ENCODE results near the gene GAB4. TPM values are rescaled to one million over a fixed set of nuclear protein-coding genes. Genes with fewer than 3 reads are reported as not detected.
A peak's percentile ranks its signal among the peaks of the same experiment; 100 is the strongest.
"Not testable (repeated sequence)": the region's sequence is repeated elsewhere in the genome, so short reads cannot be mapped to it uniquely, and the experiment has no call there.

GAB4 gene
- total RNA-seq, 2 donors from 2014 or later: not detected

- TF ChIP-seq CTCF (IDR thresholded peaks at IDR 0.05): peak; percentile 46
- H3K27ac ChIP-seq: no peak overlapping the region
- no peak overlapping the region for H3K9ac ChIP-seq (ENCODE audit: low read depth in 2 of 2, low read length in 2 of 2)
- H3K9me3 ChIP-seq: no peaks in the 10 kb centered on the region
- DNase-seq: peak; percentile 50
- intact Hi-C loops (cut with DNase I): loop anchor here (10.0 kb wide), 1 partner anchor 137 kb away; no protein-coding TSS in a partner anchor
- no peaks in the 10 kb centered on the region for H3K27me3 ChIP-seq
- no peaks in the 10 kb centered on the region for H3K4me1 ChIP-seq
- no peak overlapping the region for H3K4me3 ChIP-seq
- H3K36me3 ChIP-seq: no peaks in the 10 kb centered on the region
Measured at GRCh38 chr22:16917144-16918003, 90.6 kb downstream of the GAB4 start.

- no peak for DNase-seq
- no peaks in the 10 kb centered on the region for H3K27me3 ChIP-seq
- no peaks in the 10 kb centered on the region for H3K9me3 ChIP-seq
- no peak overlapping the region for H3K4me3 ChIP-seq
- intact Hi-C loops (cut with DNase I): loop anchor here (10.0 kb wide), 1 partner anchor 139 kb away; no protein-coding TSS in a partner anchor
- no peak overlapping the region for H3K27ac ChIP-seq
- no peaks in the 10 kb centered on the region for H3K36me3 ChIP-seq
- no peak for TF ChIP-seq CTCF (IDR thresholded peaks at IDR 0.05)
- H3K9ac ChIP-seq (ENCODE audit: low read depth in 2 of 2, low read length in 2 of 2): no peak overlapping the region
- H3K4me1 ChIP-seq: no peaks in the 10 kb centered on the region
Measured at GRCh38 chr22:16915701-16916100, 92.3 kb downstream of the GAB4 start.

- not testable (repeated sequence) for H3K27ac ChIP-seq; H3K27me3 ChIP-seq; DNase-seq; H3K9me3 ChIP-seq; H3K4me3 ChIP-seq; H3K4me1 ChIP-seq; H3K9ac ChIP-seq (ENCODE audit: low read depth in 2 of 2, low read length in 2 of 2); H3K36me3 ChIP-seq
- intact Hi-C loops (cut with DNase I): loop anchor here (10.0 kb wide), 1 partner anchor 140 kb away; no protein-coding TSS in a partner anchor
Measured at GRCh38 chr22:16914911-16915310, 93.1 kb downstream of the GAB4 start.

GRCh38 chr22:16914006-16914405 is 94.0 kb downstream of the GAB4 start:
- Histone ChIP-seq H3K4me1 (no peaks in the 10 kb centered on the region), H3K4me3 (no peak overlapping the region), H3K9me3 (no peaks in the 10 kb centered on the region), H3K27ac (no peak overlapping the region), H3K27me3 (no peaks in the 10 kb centered on the region), H3K36me3 (no peaks in the 10 kb centered on the region), H3K9ac (ENCODE audit: low read depth in 2 of 2, low read length in 2 of 2) (no peak overlapping the region)
- TF ChIP-seq CTCF (IDR thresholded peaks at IDR 0.05): no peak
- no peak for DNase-seq
- intact Hi-C loops (cut with DNase I): loop anchor here (10.0 kb wide), 1 partner anchor 141 kb away; no protein-coding TSS in a partner anchor

GRCh38 chr22:16912281-16912680 is 95.7 kb downstream of the GAB4 start:
- Histone ChIP-seq H3K27me3 (no peaks in the 10 kb centered on the region), H3K36me3 (no peaks in the 10 kb centered on the region), H3K4me3 (no peak overlapping the region), H3K9me3 (no peaks in the 10 kb centered on the region), H3K9ac (ENCODE audit: low read depth in 2 of 2, low read length in 2 of 2) (no peak overlapping the region), H3K27ac (no peak overlapping the region), H3K4me1 (no peaks in the 10 kb centered on the region)
- TF ChIP-seq CTCF (IDR thresholded peaks at IDR 0.05): no peak
- DNase-seq: no peak
- intact Hi-C loops (cut with DNase I): loop anchor here (10.0 kb wide), 1 partner anchor 143 kb away; no protein-coding TSS in a partner anchor

Other genes starting within 250 kb of the GAB4 start
- not detected for gene XKR3, start 182.8 kb downstream of the GAB4 start, total RNA-seq
- 10 to 100 TPM; 17.2 to 20.2 TPM for gene IL17RA, start 76.8 kb upstream of the GAB4 start, total RNA-seq
- gene TMEM121B, start 113.1 kb upstream of the GAB4 start, total RNA-seq: under 1 TPM; 0.12 to 0.64 TPM
- 10 to 100 TPM; 38.1 to 50.0 TPM for gene HDHD5, start 151.1 kb upstream of the GAB4 start, total RNA-seq
- 10 to 100 TPM in 1 of 2 donors, 1 to 10 TPM in 1; 7.7 to 20.7 TPM for gene ADA2, start 211.2 kb upstream of the GAB4 start, total RNA-seq

Data from colonic mucosa (tissue), 4 donors.